Measurements from ENCODE around the gene EPS15. TPM values are rescaled to one million over a fixed set of nuclear protein-coding genes. Genes with fewer than 3 reads are reported as not detected.

EPS15 gene
- total and polyA plus RNA-seq, 10 of the 15 experiments (the other 5 are each of a cell fraction or from before 2014, with no cell fraction given) = 24.7 to 87.8 (median 56.3) TPM

DNA sequence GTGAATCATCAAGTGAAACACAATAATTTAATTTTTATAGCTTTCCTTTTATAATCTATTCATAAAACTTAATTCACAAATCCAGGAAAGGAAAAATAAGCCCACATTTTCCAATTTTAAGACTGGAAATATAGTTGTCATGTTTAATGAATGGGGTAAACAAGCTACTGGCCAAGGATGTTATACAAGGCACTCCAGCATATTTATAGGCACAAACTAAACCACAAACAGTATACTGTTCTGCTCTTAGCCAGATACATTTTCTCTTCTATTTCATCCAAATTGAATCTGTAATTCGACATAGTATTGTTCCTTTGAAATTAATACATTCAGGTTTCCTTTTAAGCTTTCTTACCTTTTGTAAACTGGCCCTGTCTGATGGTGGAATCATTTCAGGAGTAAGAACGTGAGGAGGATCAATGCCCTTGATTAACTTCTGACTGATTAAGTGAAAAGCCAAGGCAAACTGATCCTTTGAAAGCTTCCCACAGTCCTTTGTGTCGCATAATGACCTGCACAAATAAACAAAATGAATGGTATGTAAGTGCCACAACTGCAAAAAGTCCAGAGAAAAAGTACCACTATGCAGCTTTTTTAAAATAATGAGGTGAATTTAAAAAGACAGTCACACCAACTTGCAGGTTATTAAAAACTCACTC, 74.4 kb downstream of the EPS15 start:
- peak overlapping the region; percentile 46 for H3K4me2 ChIP-seq (ENCODE audit: control insufficient read depth, insufficient read depth)
- DNase-seq (ENCODE audit: low read depth, low spot score) = no peak
- ATAC-seq = peak; percentile 50
- no peaks in the 10 kb centered on the region for H4K20me1 ChIP-seq (ENCODE audit: control insufficient read depth, insufficient read depth)
- H3K27me3 ChIP-seq (replicated peaks in 1 of 2; ENCODE audit: control insufficient read depth in 2 of 2, insufficient read depth in 2 of 2, low read length in 1 of 2) = no peaks in the 10 kb centered on the region
- TF ChIP-seq BHLHE40 (IDR thresholded peaks at IDR 0.05; ENCODE audit: borderline replicate concordance in 1 of 2, low read depth in 2 of 2, low read length in 1 of 2) (0 out of 4 replicates have a peak, but pooled peaks of 1 of the 2 experiments have one; percentile 19), SP1 (IDR thresholded peaks at IDR 0.05; ENCODE audit: low read depth, low read length) (no peak), NFIC (IDR thresholded peaks at IDR 0.05; ENCODE audit: low read depth, low read length) (no peak), RELA (IDR thresholded peaks at IDR 0.05; ENCODE audit: borderline replicate concordance, partially characterized antibody) (no peak), ZNF217 (IDR thresholded peaks at IDR 0.05) (no peak), JUNB (IDR thresholded peaks at IDR 0.05) (peak; percentile 55; the same call in 1 of the 2 replicates), POLR2AphosphoS5 (IDR thresholded peaks at IDR 0.05; ENCODE audit: low read length) (no peak), STAT3 (IDR thresholded peaks at IDR 0.05; ENCODE audit: low read depth, low read length) (no peak), NBN (IDR thresholded peaks at IDR 0.05) (no peak), RAD51 (IDR thresholded peaks at IDR 0.05) (no peak), EP300 (IDR thresholded peaks at IDR 0.05; ENCODE audit: borderline replicate concordance in 1 of 2, control insufficient read depth in 1 of 2, low read depth in 2 of 2, low read length in 2 of 2) (no peak), CREM (IDR thresholded peaks at IDR 0.05; ENCODE audit: low read depth) (no peak), FOXM1 (IDR thresholded peaks at IDR 0.05; ENCODE audit: low read depth, low read length) (no peak), SUZ12 (IDR thresholded peaks at IDR 0.05; ENCODE audit: unreplicated experiment) (no peak), CBX3 (IDR thresholded peaks at IDR 0.05; ENCODE audit: borderline replicate concordance, low read depth) (no peak), RUNX3 (IDR thresholded peaks at IDR 0.05; ENCODE audit: low read length) (0 out of 2 replicates have a peak, but pooled peaks have one; percentile 52), ZNF207 (IDR thresholded peaks at IDR 0.05; ENCODE audit: borderline replicate concordance) (no peak)
- TF ChIP-seq, protein P1, sequence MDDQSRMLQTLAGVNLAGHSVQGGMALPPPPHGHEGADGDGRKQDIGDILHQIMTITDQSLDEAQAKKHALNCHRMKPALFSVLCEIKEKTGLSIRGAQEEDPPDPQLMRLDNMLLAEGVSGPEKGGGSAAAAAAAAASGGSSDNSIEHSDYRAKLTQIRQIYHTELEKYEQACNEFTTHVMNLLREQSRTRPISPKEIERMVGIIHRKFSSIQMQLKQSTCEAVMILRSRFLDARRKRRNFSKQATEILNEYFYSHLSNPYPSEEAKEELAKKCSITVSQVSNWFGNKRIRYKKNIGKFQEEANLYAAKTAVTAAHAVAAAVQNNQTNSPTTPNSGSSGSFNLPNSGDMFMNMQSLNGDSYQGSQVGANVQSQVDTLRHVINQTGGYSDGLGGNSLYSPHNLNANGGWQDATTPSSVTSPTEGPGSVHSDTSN (IDR thresholded peaks at IDR 0.05; ENCODE audit: insufficient replicate concordance, low read depth, low read length) = no peak
- TF ChIP-seq, protein P2, sequence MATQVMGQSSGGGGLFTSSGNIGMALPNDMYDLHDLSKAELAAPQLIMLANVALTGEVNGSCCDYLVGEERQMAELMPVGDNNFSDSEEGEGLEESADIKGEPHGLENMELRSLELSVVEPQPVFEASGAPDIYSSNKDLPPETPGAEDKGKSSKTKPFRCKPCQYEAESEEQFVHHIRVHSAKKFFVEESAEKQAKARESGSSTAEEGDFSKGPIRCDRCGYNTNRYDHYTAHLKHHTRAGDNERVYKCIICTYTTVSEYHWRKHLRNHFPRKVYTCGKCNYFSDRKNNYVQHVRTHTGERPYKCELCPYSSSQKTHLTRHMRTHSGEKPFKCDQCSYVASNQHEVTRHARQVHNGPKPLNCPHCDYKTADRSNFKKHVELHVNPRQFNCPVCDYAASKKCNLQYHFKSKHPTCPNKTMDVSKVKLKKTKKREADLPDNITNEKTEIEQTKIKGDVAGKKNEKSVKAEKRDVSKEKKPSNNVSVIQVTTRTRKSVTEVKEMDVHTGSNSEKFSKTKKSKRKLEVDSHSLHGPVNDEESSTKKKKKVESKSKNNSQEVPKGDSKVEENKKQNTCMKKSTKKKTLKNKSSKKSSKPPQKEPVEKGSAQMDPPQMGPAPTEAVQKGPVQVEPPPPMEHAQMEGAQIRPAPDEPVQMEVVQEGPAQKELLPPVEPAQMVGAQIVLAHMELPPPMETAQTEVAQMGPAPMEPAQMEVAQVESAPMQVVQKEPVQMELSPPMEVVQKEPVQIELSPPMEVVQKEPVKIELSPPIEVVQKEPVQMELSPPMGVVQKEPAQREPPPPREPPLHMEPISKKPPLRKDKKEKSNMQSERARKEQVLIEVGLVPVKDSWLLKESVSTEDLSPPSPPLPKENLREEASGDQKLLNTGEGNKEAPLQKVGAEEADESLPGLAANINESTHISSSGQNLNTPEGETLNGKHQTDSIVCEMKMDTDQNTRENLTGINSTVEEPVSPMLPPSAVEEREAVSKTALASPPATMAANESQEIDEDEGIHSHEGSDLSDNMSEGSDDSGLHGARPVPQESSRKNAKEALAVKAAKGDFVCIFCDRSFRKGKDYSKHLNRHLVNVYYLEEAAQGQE (IDR thresholded peaks at IDR 0.05; ENCODE audit: low read depth, low read length) = no peak
- no peaks in the 10 kb centered on the region for H3K9me3 ChIP-seq (replicated peaks; ENCODE audit: control insufficient read depth, insufficient read depth, low read length)
- intact Hi-C loops (cut with micrococcal nuclease; ENCODE audit: unreplicated experiment) = loop anchor here (5.0 kb wide), 2 partner anchors 73 to 93 kb away; partner anchors contain the start of gene EPS15
- BruUV-seq (replicated peaks) = no TSS peak
- H3K27ac ChIP-seq (ENCODE audit: control insufficient read depth, insufficient read depth) = peak overlapping the region; percentile 47
- H3K4me1 ChIP-seq (ENCODE audit: control insufficient read depth, insufficient read depth, low read length) = peaks cover 37% of the 10 kb centered on the region
- ChIA-PET CTCF (interaction anchor here (1.0 to 2.2 kb wide), 7 partner anchors 23 to 92 kb away, joined by 3 to 9 read pairs (median 3); no protein-coding TSS in a partner anchor), RAD21 (ENCODE audit: unreplicated experiment) (interaction anchor here (0.7 to 3.5 kb wide), 12 partner anchors 12 to 134 kb away, joined by 3 to 21 read pairs (median 4); no protein-coding TSS in a partner anchor), SMC1A (ENCODE audit: uncharacterized antibody, unreplicated experiment) (interaction anchor here (0.6 to 3.8 kb wide), 27 partner anchors 9 to 387 kb away, joined by 3 to 30 read pairs (median 7); no protein-coding TSS in a partner anchor), POLR2A (interaction anchor here (0.6 to 1.8 kb wide), 7 partner anchors 18 to 179 kb away, joined by 3 to 6 read pairs (median 4); no protein-coding TSS in a partner anchor)
- H3K36me3 ChIP-seq (ENCODE audit: control insufficient read depth in 2 of 2, insufficient read depth in 2 of 2, low read length in 1 of 2) = peaks cover 0 to 8% of the 10 kb centered on the region in 2 experiments; a peak in 3 of 4 replicates
- H3K4me3 ChIP-seq = no peak overlapping the region
- no peaks in the 10 kb centered on the region for H3K79me2 ChIP-seq (ENCODE audit: control insufficient read depth, insufficient read depth, low read length)
- H3K9ac ChIP-seq (ENCODE audit: control insufficient read depth, insufficient read depth, low read length) = no peak overlapping the region
- in situ Hi-C loops (cut with MboI) = no loop called here
- 0% methylated on average over 3 of the region's 3 CpGs for WGBS (ENCODE audit: insufficient coverage, insufficient replicate concordance, low lambda C conversion rate, missing lambda C conversion rate)
- FAIRE-seq = no peak
- H2AFZ ChIP-seq (ENCODE audit: control insufficient read depth, low read depth, low read length) = no peak overlapping the region
